ENCODE data around the gene GRIA3. TPM values are rescaled to one million over a fixed set of nuclear protein-coding genes. Genes with fewer than 3 reads are reported as not detected.

The GRIA3 gene
- polyA plus RNA-seq, 1 of the 3 experiments (the other 2 are of a cell fraction): 0.15 TPM

DNA sequence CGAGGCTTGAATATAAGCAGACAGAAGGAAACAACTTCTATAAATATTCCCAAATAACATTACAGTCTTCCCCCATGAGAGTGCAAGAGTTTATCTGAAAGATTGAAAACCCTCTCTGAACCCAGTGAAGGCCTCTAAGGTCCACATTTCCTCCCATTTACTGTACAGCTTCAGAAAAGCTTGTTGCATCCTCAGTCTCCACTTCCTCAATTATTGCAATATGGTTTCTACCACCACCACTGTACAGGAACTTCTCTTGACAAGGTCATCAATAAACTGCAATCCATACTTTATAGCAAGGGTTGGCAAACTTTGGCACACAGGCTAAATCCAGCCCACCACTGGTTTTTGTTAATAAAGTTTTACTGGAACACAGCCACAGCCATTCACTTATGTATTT lies 309.8 kb downstream of the GRIA3 start:
- no peak overlapping the region for H3K4me3 ChIP-seq (ENCODE audit: low read depth in 2 of 2, low read length in 1 of 2)
- no peaks in the 10 kb centered on the region for H3K9me3 ChIP-seq
- no peaks in the 10 kb centered on the region for H3K27me3 ChIP-seq (ENCODE audit: insufficient read depth)
- TF ChIP-seq, protein P1, sequence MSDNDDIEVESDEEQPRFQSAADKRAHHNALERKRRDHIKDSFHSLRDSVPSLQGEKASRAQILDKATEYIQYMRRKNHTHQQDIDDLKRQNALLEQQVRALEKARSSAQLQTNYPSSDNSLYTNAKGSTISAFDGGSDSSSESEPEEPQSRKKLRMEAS (IDR thresholded peaks at IDR 0.05; ENCODE audit: low read depth): no peak
- no peak for TF ChIP-seq SIN3A (IDR thresholded peaks at IDR 0.05; ENCODE audit: borderline replicate concordance, low read depth, low read length)
- TF ChIP-seq GABPA (IDR thresholded peaks at IDR 0.05; ENCODE audit: low read depth): no peak
- TF ChIP-seq, protein P2, sequence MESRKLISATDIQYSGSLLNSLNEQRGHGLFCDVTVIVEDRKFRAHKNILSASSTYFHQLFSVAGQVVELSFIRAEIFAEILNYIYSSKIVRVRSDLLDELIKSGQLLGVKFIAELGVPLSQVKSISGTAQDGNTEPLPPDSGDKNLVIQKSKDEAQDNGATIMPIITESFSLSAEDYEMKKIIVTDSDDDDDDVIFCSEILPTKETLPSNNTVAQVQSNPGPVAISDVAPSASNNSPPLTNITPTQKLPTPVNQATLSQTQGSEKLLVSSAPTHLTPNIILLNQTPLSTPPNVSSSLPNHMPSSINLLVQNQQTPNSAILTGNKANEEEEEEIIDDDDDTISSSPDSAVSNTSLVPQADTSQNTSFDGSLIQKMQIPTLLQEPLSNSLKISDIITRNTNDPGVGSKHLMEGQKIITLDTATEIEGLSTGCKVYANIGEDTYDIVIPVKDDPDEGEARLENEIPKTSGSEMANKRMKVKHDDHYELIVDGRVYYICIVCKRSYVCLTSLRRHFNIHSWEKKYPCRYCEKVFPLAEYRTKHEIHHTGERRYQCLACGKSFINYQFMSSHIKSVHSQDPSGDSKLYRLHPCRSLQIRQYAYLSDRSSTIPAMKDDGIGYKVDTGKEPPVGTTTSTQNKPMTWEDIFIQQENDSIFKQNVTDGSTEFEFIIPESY (IDR thresholded peaks at IDR 0.05; ENCODE audit: borderline replicate concordance, low read depth): no peak
- no peaks in the 10 kb centered on the region for H4K20me1 ChIP-seq (ENCODE audit: insufficient read depth)
- no peak for DNase-seq
- ChIA-PET CTCF (interaction anchor here (0.9 kb wide), 1 partner anchor 10 kb away, joined by 3 read pairs; no protein-coding TSS in a partner anchor), POLR2A (no interaction called here)
- no peak overlapping the region for H3K27ac ChIP-seq (ENCODE audit: low read depth in 2 of 2, low read length in 1 of 2)
- H3K4me2 ChIP-seq: no peak overlapping the region
- H3K36me3 ChIP-seq (replicated peaks in 1 of 2; ENCODE audit: control insufficient read depth in 1 of 2, insufficient read depth in 2 of 2, low read length in 1 of 2): no peaks in the 10 kb centered on the region
- no peaks in the 10 kb centered on the region; a peak in 1 of 4 replicates for H3K4me1 ChIP-seq (ENCODE audit: control insufficient read depth in 1 of 2, insufficient read depth in 2 of 2, low read depth in 1 of 2, low read length in 1 of 2)
- 4% methylated on average over 1 of the region's 1 CpG for WGBS (ENCODE audit: low lambda C conversion rate)
- H3F3A ChIP-seq (replicated peaks; ENCODE audit: insufficient read depth): no peaks in the 10 kb centered on the region
- H3K79me2 ChIP-seq (ENCODE audit: insufficient read depth): no peaks in the 10 kb centered on the region
- no peaks in the 10 kb centered on the region for H3K9me2 ChIP-seq
- H2AFZ ChIP-seq (ENCODE audit: low read depth): no peak overlapping the region
- H3K9ac ChIP-seq: no peak overlapping the region

GRCh38 chrX:123499787-123500186 lies 315.7 kb downstream of the GRIA3 start:
- Histone ChIP-seq H3K27ac (ENCODE audit: low read depth in 2 of 2, low read length in 1 of 2) (no peak overlapping the region), H3K9ac (no peak overlapping the region), H4K20me1 (ENCODE audit: insufficient read depth) (no peaks in the 10 kb centered on the region), H3K79me2 (ENCODE audit: insufficient read depth) (no peaks in the 10 kb centered on the region), H3K4me2 (no peak overlapping the region), H3K27me3 (ENCODE audit: insufficient read depth) (no peaks in the 10 kb centered on the region), H3K36me3 (replicated peaks in 1 of 2; ENCODE audit: control insufficient read depth in 1 of 2, insufficient read depth in 2 of 2, low read length in 1 of 2) (no peaks in the 10 kb centered on the region), H2AFZ (ENCODE audit: low read depth) (no peak overlapping the region), H3F3A (replicated peaks; ENCODE audit: insufficient read depth) (no peaks in the 10 kb centered on the region), H3K9me3 (no peaks in the 10 kb centered on the region), H3K9me2 (no peaks in the 10 kb centered on the region), H3K4me1 (ENCODE audit: control insufficient read depth in 1 of 2, insufficient read depth in 2 of 2, low read depth in 1 of 2, low read length in 1 of 2) (no peaks in the 10 kb centered on the region), H3K4me3 (ENCODE audit: low read depth in 2 of 2, low read length in 1 of 2) (no peak overlapping the region)
- ChIA-PET POLR2A (no interaction called here), CTCF (no interaction called here)
- TF ChIP-seq SIN3A (IDR thresholded peaks at IDR 0.05; ENCODE audit: borderline replicate concordance, low read depth, low read length) (no peak), JUND (IDR thresholded peaks at IDR 0.05) (no peak), NFIC (IDR thresholded peaks at IDR 0.05; ENCODE audit: borderline replicate concordance) (no peak), RAD21 (IDR thresholded peaks at IDR 0.05; ENCODE audit: low read length) (no peak), EP300 (IDR thresholded peaks at IDR 0.05; ENCODE audit: borderline replicate concordance in 1 of 2, low read depth in 1 of 2, low read length in 1 of 2) (no peak), GATA2 (CRISPR knock-in tag; IDR thresholded peaks at IDR 0.05) (no peak), ELF1 (IDR thresholded peaks at IDR 0.05) (no peak), TAF1 (IDR thresholded peaks at IDR 0.05; ENCODE audit: borderline replicate concordance, low read depth, low read length) (no peak), YY1 (IDR thresholded peaks at IDR 0.05; ENCODE audit: low read depth) (no peak), CTCF (IDR thresholded peaks at IDR 0.05) (no peak), FOXM1 (IDR thresholded peaks at IDR 0.05; ENCODE audit: low read depth) (no peak), USF1 (IDR thresholded peaks at IDR 0.05; ENCODE audit: borderline replicate concordance, low read depth) (no peak), FOXJ3 (CRISPR knock-in tag; IDR thresholded peaks at IDR 0.05) (no peak), MEF2A (IDR thresholded peaks at IDR 0.05; ENCODE audit: borderline replicate concordance, low read depth) (no peak), TCF12 (IDR thresholded peaks at IDR 0.05) (no peak)
- TF ChIP-seq, protein P3, sequence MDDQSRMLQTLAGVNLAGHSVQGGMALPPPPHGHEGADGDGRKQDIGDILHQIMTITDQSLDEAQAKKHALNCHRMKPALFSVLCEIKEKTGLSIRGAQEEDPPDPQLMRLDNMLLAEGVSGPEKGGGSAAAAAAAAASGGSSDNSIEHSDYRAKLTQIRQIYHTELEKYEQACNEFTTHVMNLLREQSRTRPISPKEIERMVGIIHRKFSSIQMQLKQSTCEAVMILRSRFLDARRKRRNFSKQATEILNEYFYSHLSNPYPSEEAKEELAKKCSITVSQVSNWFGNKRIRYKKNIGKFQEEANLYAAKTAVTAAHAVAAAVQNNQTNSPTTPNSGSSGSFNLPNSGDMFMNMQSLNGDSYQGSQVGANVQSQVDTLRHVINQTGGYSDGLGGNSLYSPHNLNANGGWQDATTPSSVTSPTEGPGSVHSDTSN (IDR thresholded peaks at IDR 0.05): no peak
- WGBS (ENCODE audit: low lambda C conversion rate): 40% methylated on average over 2 of the region's 7 CpGs
- no peak for DNase-seq
